Rectal smooth muscle tissue (tissue), 1 donor: ENCODE measurements around the gene PLA2G12A.

Source experiments
- H3K27ac ChIP-seq: one replicate; pipeline ENCODE4 v1.7.0; 2013; ENCODE audit warnings: low read depth, low read length, inconsistent platforms
- H3K27me3 ChIP-seq: one replicate; pipeline ENCODE4 v1.7.0; 2013; ENCODE audit warnings: low read length; ENCODE audit not compliant: control insufficient read depth, insufficient read depth
- H3K36me3 ChIP-seq: one replicate; pipeline ENCODE4 v1.7.0; 2013; ENCODE audit warnings: low read length; ENCODE audit not compliant: control insufficient read depth, insufficient read depth
- H3K4me1 ChIP-seq: one replicate; pipeline ENCODE4 v1.7.0; 2013; ENCODE audit warnings: low read length; ENCODE audit not compliant: control insufficient read depth, insufficient read depth
- H3K4me3 ChIP-seq: one replicate; pipeline ENCODE4 v1.7.0; 2013; ENCODE audit warnings: low read length
- H3K9ac ChIP-seq: one replicate; pipeline ENCODE4 v1.7.0; 2013; ENCODE audit warnings: low read length

The PLA2G12A gene

GRCh38 chr4:109746728-109747127 lies 16.9 kb upstream of the PLA2G12A start:
- H3K4me3 ChIP-seq: no peak overlapping the region
- no peaks in the 10 kb centered on the region for H3K36me3 ChIP-seq
- H3K27ac ChIP-seq: no peak overlapping the region

GRCh38 chr4:109745830-109746229 lies 16.0 kb upstream of the PLA2G12A start:
- Histone ChIP-seq H3K36me3 (no peaks in the 10 kb centered on the region), H3K9ac (no peak overlapping the region), H3K27me3 (no peaks in the 10 kb centered on the region)

More at GRCh38 chr4:109746728-109747127, 16.9 kb upstream of the PLA2G12A start:
- H3K27me3 ChIP-seq: no peaks in the 10 kb centered on the region
- H3K4me1 ChIP-seq: no peaks in the 10 kb centered on the region
- H3K9ac ChIP-seq: no peak overlapping the region

DNA sequence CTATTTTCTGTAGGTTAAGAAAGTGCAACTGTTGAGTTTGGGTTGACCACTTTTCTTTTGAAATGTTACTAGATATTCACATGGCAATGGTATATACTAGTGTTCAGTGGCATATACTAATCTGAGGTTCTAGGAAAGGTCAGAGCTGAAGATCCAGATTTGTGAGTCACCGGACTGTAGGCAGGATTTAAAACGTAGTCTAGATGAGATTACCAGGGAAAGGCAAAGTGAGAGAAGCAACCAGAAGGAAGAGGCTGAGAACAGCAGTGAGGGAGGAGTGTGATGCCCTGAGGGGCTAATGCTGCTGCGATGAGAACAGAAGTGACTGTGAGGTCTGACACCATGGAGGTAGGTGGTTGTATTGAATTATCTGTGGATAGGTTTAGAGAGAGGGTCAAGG lies 9.7 kb upstream of the PLA2G12A start:
- Histone ChIP-seq H3K9ac (no peak overlapping the region), H3K27ac (no peak overlapping the region)

More at GRCh38 chr4:109745830-109746229, 16.0 kb upstream of the PLA2G12A start:
- no peak overlapping the region for H3K27ac ChIP-seq
- H3K4me3 ChIP-seq: no peak overlapping the region
- H3K4me1 ChIP-seq: no peaks in the 10 kb centered on the region

GRCh38 chr4:109738104-109738872 lies 8.4 kb upstream of the PLA2G12A start:
- Histone ChIP-seq H3K9ac (no peak overlapping the region), H3K36me3 (no peaks in the 10 kb centered on the region), H3K27me3 (no peaks in the 10 kb centered on the region), H3K27ac (no peak overlapping the region), H3K4me1 (no peaks in the 10 kb centered on the region), H3K4me3 (no peak overlapping the region)

More for the DNA sequence above, 9.7 kb upstream of the PLA2G12A start:
- Histone ChIP-seq H3K27me3 (no peaks in the 10 kb centered on the region), H3K36me3 (no peaks in the 10 kb centered on the region), H3K4me1 (no peaks in the 10 kb centered on the region), H3K4me3 (no peak overlapping the region)

- Histone ChIP-seq H3K36me3 (no peaks in the 10 kb centered on the region), H3K27ac (no peak overlapping the region), H3K27me3 (no peaks in the 10 kb centered on the region), H3K4me1 (no peaks in the 10 kb centered on the region), H3K4me3 (no peak overlapping the region), H3K9ac (no peak overlapping the region)
These were observed 5.9 kb upstream of the PLA2G12A start for GRCh38 chr4:109735566-109736365.

GRCh38 chr4:109733728-109734127 lies 3.9 kb upstream of the PLA2G12A start:
- Histone ChIP-seq H3K4me1 (no peaks in the 10 kb centered on the region), H3K4me3 (no peak overlapping the region), H3K9ac (no peak overlapping the region), H3K27me3 (no peaks in the 10 kb centered on the region), H3K36me3 (no peaks in the 10 kb centered on the region), H3K27ac (no peak overlapping the region)

DNA sequence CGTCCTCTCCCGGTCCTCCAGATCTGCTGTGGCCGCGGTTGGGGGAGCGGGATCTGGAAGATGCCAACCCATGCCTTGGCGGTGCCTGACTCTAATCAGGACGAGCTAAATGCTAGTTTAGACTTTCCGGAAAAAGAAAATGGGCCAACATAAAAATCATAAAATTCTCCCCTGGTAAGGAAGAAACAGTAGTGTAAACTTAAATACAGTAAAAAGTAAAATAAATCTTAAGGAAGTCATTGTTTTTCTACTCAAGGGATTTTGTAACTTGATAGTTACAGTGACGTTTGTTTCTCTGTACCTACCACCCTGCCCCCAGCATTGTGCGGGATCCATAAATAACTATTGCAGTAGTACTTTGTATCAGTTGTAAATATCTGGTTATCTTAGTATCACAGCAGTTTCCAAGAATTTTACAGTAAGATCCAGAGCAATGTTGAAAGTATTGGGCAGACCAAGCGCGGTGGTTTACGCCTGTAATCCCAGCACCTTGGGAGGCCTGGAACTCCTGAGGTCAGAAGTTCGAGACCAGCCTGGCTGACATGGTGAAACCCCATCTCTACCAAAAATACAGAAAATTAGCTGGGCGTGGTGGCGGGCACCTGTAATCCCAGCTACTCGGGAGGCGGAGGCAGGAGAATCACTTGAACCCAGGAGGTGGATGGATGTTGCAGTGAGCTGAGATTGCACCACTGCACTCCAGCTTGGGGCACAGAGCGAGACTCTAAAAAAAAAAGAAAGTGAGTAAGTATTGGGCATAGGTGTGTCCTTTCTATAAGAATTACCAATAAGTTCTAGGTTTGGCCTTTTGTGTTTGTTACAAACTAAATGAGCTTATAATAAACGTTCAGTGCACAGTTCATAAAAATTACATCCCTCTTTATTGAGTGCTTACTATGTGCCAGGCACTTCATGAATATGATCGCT lies 1.0 kb upstream of the PLA2G12A start:
- no peaks in the 10 kb centered on the region for H3K4me1 ChIP-seq
- peak overlapping the region; percentile 60 for H3K27ac ChIP-seq
- peak overlapping the region; percentile 90 for H3K9ac ChIP-seq
- peak overlapping the region; percentile 98 for H3K4me3 ChIP-seq
- H3K27me3 ChIP-seq: no peaks in the 10 kb centered on the region
- H3K36me3 ChIP-seq: no peaks in the 10 kb centered on the region

DNA sequence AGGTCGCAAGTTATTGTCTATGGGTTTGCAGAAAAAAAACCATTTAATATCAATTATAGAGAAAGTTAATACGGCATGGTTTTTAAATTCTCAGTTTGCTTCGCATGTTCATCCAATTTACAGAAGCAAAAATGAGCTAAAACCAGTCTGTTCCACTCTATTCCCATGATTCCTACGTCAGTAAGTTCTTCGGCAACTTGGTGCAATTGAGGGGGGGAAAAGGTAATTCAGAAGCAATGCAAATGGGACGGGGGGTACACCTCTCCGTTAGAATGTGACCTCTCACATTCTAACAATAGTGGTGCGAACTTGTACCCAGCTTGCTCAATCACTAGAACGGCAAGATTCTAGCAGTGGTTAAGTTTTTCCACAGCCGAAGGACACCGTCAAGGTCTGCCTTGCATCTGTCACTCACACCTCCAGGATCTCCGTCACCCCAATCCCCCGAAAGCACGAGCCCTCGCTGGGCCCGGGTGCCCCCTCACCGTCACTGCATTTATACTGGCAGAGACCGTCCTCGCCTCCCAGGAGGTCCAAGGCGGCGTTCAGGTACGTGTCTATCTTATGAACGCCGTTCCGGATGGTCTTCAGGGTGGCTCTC lies 653 bp downstream of the PLA2G12A start:
- H3K4me3 ChIP-seq: peak overlapping the region; percentile 98
- H3K9ac ChIP-seq: peak overlapping the region; percentile 94
- no peak overlapping the region for H3K27ac ChIP-seq
- H3K36me3 ChIP-seq: no peaks in the 10 kb centered on the region
- no peaks in the 10 kb centered on the region for H3K4me1 ChIP-seq
- H3K27me3 ChIP-seq: no peaks in the 10 kb centered on the region

- Histone ChIP-seq H3K27ac (no peak overlapping the region), H3K9ac (no peak overlapping the region), H3K4me3 (no peak overlapping the region), H3K36me3 (no peaks in the 10 kb centered on the region), H3K4me1 (no peaks in the 10 kb centered on the region), H3K27me3 (no peaks in the 10 kb centered on the region)
These were observed 1.5 kb downstream of the PLA2G12A start for GRCh38 chr4:109728385-109728784.

- no peak overlapping the region for H3K9ac ChIP-seq
- H3K4me1 ChIP-seq: no peaks in the 10 kb centered on the region
- no peaks in the 10 kb centered on the region for H3K36me3 ChIP-seq
- H3K27me3 ChIP-seq: no peaks in the 10 kb centered on the region
- no peak overlapping the region for H3K4me3 ChIP-seq
- no peak overlapping the region for H3K27ac ChIP-seq
These were observed 6.8 kb downstream of the PLA2G12A start for GRCh38 chr4:109723110-109723509.

- Histone ChIP-seq H3K27me3 (no peaks in the 10 kb centered on the region), H3K4me3 (no peak overlapping the region), H3K9ac (no peak overlapping the region), H3K27ac (no peak overlapping the region), H3K36me3 (no peaks in the 10 kb centered on the region), H3K4me1 (no peaks in the 10 kb centered on the region)
These were observed 7.5 kb downstream of the PLA2G12A start for GRCh38 chr4:109722357-109722756.

DNA sequence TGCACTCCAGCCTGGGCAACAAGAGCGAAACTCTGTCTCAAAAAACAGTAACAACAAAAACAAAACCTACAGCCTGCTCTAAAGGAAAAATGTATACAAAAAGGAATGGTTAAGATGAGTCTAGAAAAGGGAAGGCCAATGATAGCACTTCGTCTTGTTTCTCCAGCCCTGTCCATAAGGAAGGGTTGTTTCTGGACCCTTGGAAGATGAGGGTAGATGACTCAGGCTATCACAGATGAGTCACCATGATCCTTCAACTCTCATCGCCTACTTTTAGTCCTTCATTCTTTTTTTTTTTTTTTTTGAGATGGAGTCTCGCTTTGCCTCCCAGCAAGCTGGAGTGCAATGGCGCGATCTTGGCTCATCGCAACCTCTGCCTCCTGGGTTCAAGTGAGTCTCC lies 8.8 kb downstream of the PLA2G12A start:
- H3K4me3 ChIP-seq: no peak overlapping the region
- no peak overlapping the region for H3K27ac ChIP-seq
- no peak overlapping the region for H3K9ac ChIP-seq
- no peaks in the 10 kb centered on the region for H3K27me3 ChIP-seq
- H3K4me1 ChIP-seq: no peaks in the 10 kb centered on the region
- peaks cover 4% of the 10 kb centered on the region for H3K36me3 ChIP-seq
